Measurements from ENCODE around the gene FOXN1. TPM values are rescaled to one million over a fixed set of nuclear protein-coding genes. Genes with fewer than 3 reads are reported as not detected.

The FOXN1 gene
- total and polyA plus RNA-seq, 10 of the 15 experiments (the other 5 are each of a cell fraction or from before 2014, with no cell fraction given): not detected

DNA sequence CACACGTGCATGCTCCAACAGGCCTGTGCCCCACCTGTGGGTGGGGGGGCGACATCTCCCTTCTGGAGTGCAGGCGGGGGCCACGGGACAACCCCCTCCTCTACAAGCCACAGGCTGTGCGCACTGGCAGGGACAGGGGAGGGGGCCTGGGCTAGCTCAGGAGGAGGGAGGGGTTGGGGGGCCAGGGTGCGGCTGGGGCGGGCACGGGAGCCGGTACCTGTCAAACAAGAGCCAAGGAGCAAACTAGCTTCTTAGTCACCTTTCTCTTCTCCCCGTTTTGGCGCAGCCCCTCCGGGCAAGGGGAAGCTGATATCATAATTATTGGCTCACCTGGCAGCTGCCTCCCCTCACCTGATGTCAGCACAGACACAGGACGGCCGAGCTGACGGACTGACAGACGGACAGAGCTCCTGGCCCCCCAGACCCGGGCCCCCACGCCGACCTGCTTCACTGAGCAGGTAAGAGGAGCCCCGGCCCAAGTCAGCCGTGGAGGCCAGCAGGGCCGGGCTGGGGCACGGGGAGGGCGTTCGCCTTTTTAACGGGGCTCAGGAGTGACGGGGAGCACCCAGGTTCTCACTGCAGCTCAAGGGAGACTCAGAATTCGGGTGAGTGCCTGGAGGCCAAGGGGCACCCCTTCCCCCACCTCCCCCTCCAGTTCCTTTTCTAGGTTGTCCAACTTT lies at the start of gene FOXN1 (continued):
- no peak for TF ChIP-seq TBL1XR1 (IDR thresholded peaks at IDR 0.05; ENCODE audit: low read depth, low read length)

- DNase-seq (ENCODE audit: low read depth, low spot score) (no peak), ATAC-seq (no peak), FAIRE-seq (no peak)
- in situ Hi-C loops (cut with MboI): no loop called here
- no peak overlapping the region for H2AFZ ChIP-seq (ENCODE audit: control insufficient read depth, low read depth, low read length)
- H3K9ac ChIP-seq (ENCODE audit: control insufficient read depth, insufficient read depth, low read length): no peak overlapping the region
- 42% methylated on average over 1 of the region's 6 CpGs for WGBS (ENCODE audit: insufficient coverage, insufficient replicate concordance, low lambda C conversion rate, missing lambda C conversion rate)
- H3K9me3 ChIP-seq (replicated peaks; ENCODE audit: control insufficient read depth, insufficient read depth, low read length): no peaks in the 10 kb centered on the region
- POLR2A ChIA-PET: interaction anchor here (0.6 kb wide), 1 partner anchor 30 kb away, joined by 4 read pairs; no protein-coding TSS in a partner anchor
- CTCF ChIA-PET: no interaction called here
- no TSS peak for BruUV-seq (replicated peaks)
- SMC1A ChIA-PET (ENCODE audit: uncharacterized antibody, unreplicated experiment): no interaction called here
- no peaks in the 10 kb centered on the region for H3K27me3 ChIP-seq (replicated peaks in 1 of 2; ENCODE audit: control insufficient read depth in 2 of 2, insufficient read depth in 2 of 2, low read length in 1 of 2)
- RAD21 ChIA-PET (ENCODE audit: unreplicated experiment): no interaction called here
- no peak overlapping the region for H3K27ac ChIP-seq (ENCODE audit: control insufficient read depth, insufficient read depth)
- no peak overlapping the region for H3K4me2 ChIP-seq (ENCODE audit: control insufficient read depth, insufficient read depth)
- no peak overlapping the region for H3K4me3 ChIP-seq
- no peaks in the 10 kb centered on the region for H3K4me1 ChIP-seq (ENCODE audit: control insufficient read depth, insufficient read depth, low read length)
- no peaks in the 10 kb centered on the region for H3K79me2 ChIP-seq (ENCODE audit: control insufficient read depth, insufficient read depth, low read length)
- intact Hi-C loops (cut with micrococcal nuclease; ENCODE audit: unreplicated experiment): no loop called here
- H3K36me3 ChIP-seq (ENCODE audit: control insufficient read depth in 2 of 2, insufficient read depth in 2 of 2, low read length in 1 of 2): no peaks in the 10 kb centered on the region
- no peaks in the 10 kb centered on the region for H4K20me1 ChIP-seq (ENCODE audit: control insufficient read depth, insufficient read depth)
- TF ChIP-seq, protein P1, sequence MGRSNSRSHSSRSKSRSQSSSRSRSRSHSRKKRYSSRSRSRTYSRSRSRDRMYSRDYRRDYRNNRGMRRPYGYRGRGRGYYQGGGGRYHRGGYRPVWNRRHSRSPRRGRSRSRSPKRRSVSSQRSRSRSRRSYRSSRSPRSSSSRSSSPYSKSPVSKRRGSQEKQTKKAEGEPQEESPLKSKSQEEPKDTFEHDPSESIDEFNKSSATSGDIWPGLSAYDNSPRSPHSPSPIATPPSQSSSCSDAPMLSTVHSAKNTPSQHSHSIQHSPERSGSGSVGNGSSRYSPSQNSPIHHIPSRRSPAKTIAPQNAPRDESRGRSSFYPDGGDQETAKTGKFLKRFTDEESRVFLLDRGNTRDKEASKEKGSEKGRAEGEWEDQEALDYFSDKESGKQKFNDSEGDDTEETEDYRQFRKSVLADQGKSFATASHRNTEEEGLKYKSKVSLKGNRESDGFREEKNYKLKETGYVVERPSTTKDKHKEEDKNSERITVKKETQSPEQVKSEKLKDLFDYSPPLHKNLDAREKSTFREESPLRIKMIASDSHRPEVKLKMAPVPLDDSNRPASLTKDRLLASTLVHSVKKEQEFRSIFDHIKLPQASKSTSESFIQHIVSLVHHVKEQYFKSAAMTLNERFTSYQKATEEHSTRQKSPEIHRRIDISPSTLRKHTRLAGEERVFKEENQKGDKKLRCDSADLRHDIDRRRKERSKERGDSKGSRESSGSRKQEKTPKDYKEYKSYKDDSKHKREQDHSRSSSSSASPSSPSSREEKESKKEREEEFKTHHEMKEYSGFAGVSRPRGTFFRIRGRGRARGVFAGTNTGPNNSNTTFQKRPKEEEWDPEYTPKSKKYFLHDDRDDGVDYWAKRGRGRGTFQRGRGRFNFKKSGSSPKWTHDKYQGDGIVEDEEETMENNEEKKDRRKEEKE (IDR thresholded peaks at IDR 0.05): no peak
- TF ChIP-seq TCF12 (IDR thresholded peaks at IDR 0.05; ENCODE audit: low read depth, low read length) (no peak), MTA3 (IDR thresholded peaks at IDR 0.05; ENCODE audit: borderline replicate concordance, low read length) (no peak), EZH2 (IDR thresholded peaks at IDR 0.05; ENCODE audit: borderline replicate concordance, control insufficient read depth, low read depth, low read length) (no peak), HDAC6 (IDR thresholded peaks at IDR 0.05; ENCODE audit: unreplicated experiment) (no peak), CHD2 (IDR thresholded peaks at IDR 0.05; ENCODE audit: borderline replicate concordance, low read depth, low read length) (no peak), CBFB (IDR thresholded peaks at IDR 0.05; ENCODE audit: low read depth) (no peak), RFX5 (IDR thresholded peaks at IDR 0.05; ENCODE audit: low read depth, low read length) (no peak), IKZF2 (IDR thresholded peaks at IDR 0.05) (no peak), PBX3 (IDR thresholded peaks at IDR 0.05; ENCODE audit: insufficient replicate concordance, low read depth, low read length) (no peak), ZNF384 (IDR thresholded peaks at IDR 0.05; ENCODE audit: borderline replicate concordance, low read depth, low read length) (no peak), IRF4 (IDR thresholded peaks at IDR 0.05; ENCODE audit: low read depth, low read length) (no peak), MEF2B (IDR thresholded peaks at IDR 0.05; ENCODE audit: partially characterized antibody, poor library complexity, severe bottlenecking) (no peak), USF2 (IDR thresholded peaks at IDR 0.05; ENCODE audit: borderline replicate concordance, low read depth, low read length) (no peak), ETV6 (conservative IDR thresholded peaks at IDR 0.05 in 1 of 2, IDR thresholded peaks at IDR 0.05 in 1 of 2; ENCODE audit: borderline replicate concordance in 1 of 2, low read depth in 1 of 2) (no peak)
- TF ChIP-seq, protein P2, sequence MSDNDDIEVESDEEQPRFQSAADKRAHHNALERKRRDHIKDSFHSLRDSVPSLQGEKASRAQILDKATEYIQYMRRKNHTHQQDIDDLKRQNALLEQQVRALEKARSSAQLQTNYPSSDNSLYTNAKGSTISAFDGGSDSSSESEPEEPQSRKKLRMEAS (IDR thresholded peaks at IDR 0.05; ENCODE audit: low read depth, low read length): no peak
These were observed 48.3 kb upstream of the FOXN1 start for GRCh38 chr17:28457890-28458289.

Data from GM12878 (cell line).